ENCODE measurements around the gene C2CD2.

Gene C2CD2

GRCh38 chr21:41846033-41846317, 107.8 kb downstream of the C2CD2 start:
- DNase-seq (ENCODE audit: low spot score) = no peak

GRCh38 chr21:41845310-41846032, 108.3 kb downstream of the C2CD2 start:
- DNase-seq (ENCODE audit: low spot score) = no peak

- DNase-seq (ENCODE audit: low spot score) = no peak
Measured at GRCh38 chr21:41843584-41843983, 110.2 kb downstream of the C2CD2 start.

GRCh38 chr21:41840880-41841279, 112.9 kb downstream of the C2CD2 start:
- DNase-seq (ENCODE audit: low spot score) = no peak

GRCh38 chr21:41839387-41840000, 114.3 kb downstream of the C2CD2 start:
- no peak for DNase-seq (ENCODE audit: low spot score)

- no peak for DNase-seq (ENCODE audit: low spot score)
Measured at GRCh38 chr21:41837756-41838297, 116.0 kb downstream of the C2CD2 start.

- DNase-seq (ENCODE audit: low spot score) = no peak
Measured at GRCh38 chr21:41836166-41837015, 117.4 kb downstream of the C2CD2 start.

GRCh38 chr21:41835711-41836154, 118.1 kb downstream of the C2CD2 start:
- no peak for DNase-seq (ENCODE audit: low spot score)

Data from kidney capillary endothelial cell (primary cell).